Right cardiac atrium (tissue), 5 donors: ENCODE measurements around the gene FGF12. TPM values are rescaled to one million over a fixed set of nuclear protein-coding genes. Genes with fewer than 3 reads are reported as not detected.

Experiments
- ATAC-seq, 2 donors: fragments of 200-7000 bp; cut with Tn5 transposase; one replicate each; pipeline versions ENCODE4 v1.8.0 to v1.9.1; 2020; ENCODE audit warnings: moderate library complexity in 2 of 2, mild to moderate bottlenecking in 1 of 2
- DNase-seq, 3 donors: peaks; one replicate each; pipeline ENCODE4 v3.0.0-alpha.2; 2020
- H3K27ac ChIP-seq: one replicate; pipeline ENCODE4 v1.5.1; 2013; ENCODE audit warnings: mild to moderate bottlenecking, low read length, control low read depth, moderate library complexity
- H3K27me3 ChIP-seq: one replicate; pipeline ENCODE4 v1.6.1; 2013; ENCODE audit not compliant: control insufficient read depth, insufficient read depth
- H3K4me1 ChIP-seq: one replicate; pipeline ENCODE4 v1.6.1; 2013; ENCODE audit warnings: low read length; ENCODE audit not compliant: control insufficient read depth, insufficient read depth
- H3K4me3 ChIP-seq: one replicate; pipeline ENCODE4 v1.5.1; 2013; ENCODE audit warnings: low read length, control low read depth
- H3K9me3 ChIP-seq: one replicate; pipeline ENCODE4 v1.6.1; 2013; ENCODE audit warnings: low read length; ENCODE audit not compliant: control insufficient read depth
- WGBS: extraction: QIAGEN DNeasy Blood & Tissue Kit; methylation state at CpG from one replicate; pipeline ENCODE4 v1.1.7; 2013; 5-methylcytosine and 5-hydroxymethylcytosine counted together
- intact Hi-C, 4 donors: fragments of 100-400 bp; cut with DNase I; formaldehyde crosslinking; loops; one replicate each; pipeline versions ENCODE4 v1.11.0 to v1.14.0; 2022 to 2023
- polyA plus RNA-seq: library from polyadenylated mRNA; stranded (reverse); fragments of 200-250 nt; gene quantifications from one replicate; pipeline ENCODE4 v1.2.3, GENCODE V29; 2013
- total RNA-seq, 4 donors: library from RNA; stranded (reverse); fragmentation: NEBNext Ultra II Directional; extraction: Animal tissue kit (Norgen Biotek cat#: 25700); gene quantifications; one replicate each; pipeline ENCODE4 v1.2.1, GENCODE V29; 2021
- donor health status: healthy with polysubstance abuse.
- donor health status: DM: no; HTN: yes; CAD: no.
- donor health status: DM: no; HTN: no; CAD: no.
- donor health status: DM: no; HTN: yes; CAD: no; lungs with severe emphysema.
- donor health status: DM: yes; HTN: yes; CAD: no.

The FGF12 gene
- total and polyA plus RNA-seq, 5 donors, result 230 to 354 (median 332) TPM

DNA sequence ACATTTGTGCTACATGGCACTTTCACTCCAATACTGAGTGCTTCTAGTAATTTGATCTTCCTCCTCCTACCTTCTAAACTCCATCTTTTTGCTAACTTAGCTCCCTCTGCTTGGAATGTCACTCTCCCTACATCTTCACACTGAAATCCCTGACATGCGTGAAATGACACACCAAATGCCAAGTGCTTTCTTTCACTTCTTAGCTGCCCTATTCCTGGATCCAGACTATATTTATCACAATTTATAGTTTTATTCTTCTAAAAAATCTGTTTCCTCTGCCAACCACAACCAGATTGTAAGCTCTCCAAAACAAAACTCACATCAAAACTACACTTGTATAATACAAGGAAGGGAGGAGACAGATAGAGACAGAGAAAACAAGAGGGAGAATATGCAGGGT lies 387.3 kb downstream of the FGF12 start:
- intact Hi-C loops, result no loop called here
- no peak overlapping the region for H3K27ac ChIP-seq
- WGBS, result 70% methylated on average over 1 of the region's 1 CpG
- ATAC-seq (no peak), DNase-seq (no peak)
- H3K9me3 ChIP-seq, result no peaks in the 10 kb centered on the region
- H3K4me3 ChIP-seq, result no peak overlapping the region
- peaks cover 4% of the 10 kb centered on the region for H3K4me1 ChIP-seq
- H3K27me3 ChIP-seq, result no peaks in the 10 kb centered on the region

DNA sequence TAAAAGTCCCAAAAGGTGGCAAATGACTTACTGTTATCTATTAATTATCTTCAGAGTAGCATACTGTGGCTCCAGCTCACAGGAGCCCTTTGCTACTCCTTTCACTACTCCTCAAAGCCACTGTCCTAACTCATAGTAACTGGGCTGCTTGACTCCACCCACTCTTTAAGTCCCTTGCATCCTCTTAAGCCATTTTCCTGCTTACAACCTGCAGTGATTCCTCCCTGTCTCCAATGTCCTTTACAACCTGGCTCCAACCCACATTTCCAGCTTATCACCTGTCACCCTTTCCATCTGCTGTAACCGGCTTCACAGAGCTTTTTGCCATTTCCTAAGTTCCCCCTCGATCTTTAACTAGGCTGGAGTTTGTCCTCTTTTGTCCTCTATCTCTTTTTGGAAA lies 388.1 kb downstream of the FGF12 start:
- DNase-seq (no peak), ATAC-seq (peak in 1 of 2 donors; percentile 29)
- no peak overlapping the region for H3K4me3 ChIP-seq
- H3K4me1 ChIP-seq, result peaks cover 4% of the 10 kb centered on the region
- H3K9me3 ChIP-seq, result no peaks in the 10 kb centered on the region
- 44% methylated on average over 2 of the region's 2 CpGs for WGBS
- intact Hi-C loops, result no loop called here
- H3K27me3 ChIP-seq, result no peaks in the 10 kb centered on the region
- no peak overlapping the region for H3K27ac ChIP-seq

DNA sequence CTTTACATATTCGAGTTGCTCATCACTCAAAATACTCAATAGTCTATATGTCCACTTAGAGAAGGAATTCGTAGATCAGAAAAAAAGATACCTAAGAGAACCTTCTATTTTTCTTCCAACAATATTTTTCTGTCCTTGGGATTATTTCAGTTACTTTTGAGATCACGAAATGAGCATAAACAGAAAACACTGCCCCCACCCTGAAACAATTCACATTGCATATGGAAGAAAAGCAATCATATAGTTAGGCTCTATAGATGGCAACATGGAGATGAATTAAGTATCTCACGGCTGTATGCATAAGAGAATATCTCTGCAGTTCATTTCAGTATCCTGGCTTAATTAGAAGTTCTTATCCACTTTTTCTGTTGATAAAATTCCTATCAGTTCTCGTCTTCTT lies 391.1 kb downstream of the FGF12 start:
- H3K27me3 ChIP-seq, result no peaks in the 10 kb centered on the region
- H3K9me3 ChIP-seq, result no peaks in the 10 kb centered on the region
- H3K27ac ChIP-seq, result no peak overlapping the region
- H3K4me3 ChIP-seq, result no peak overlapping the region
- intact Hi-C loops, result no loop called here
- H3K4me1 ChIP-seq, result peaks cover 6% of the 10 kb centered on the region
- ATAC-seq (no peak), DNase-seq (no peak)
- 72% methylated on average over 5 of the region's 5 CpGs for WGBS

DNA sequence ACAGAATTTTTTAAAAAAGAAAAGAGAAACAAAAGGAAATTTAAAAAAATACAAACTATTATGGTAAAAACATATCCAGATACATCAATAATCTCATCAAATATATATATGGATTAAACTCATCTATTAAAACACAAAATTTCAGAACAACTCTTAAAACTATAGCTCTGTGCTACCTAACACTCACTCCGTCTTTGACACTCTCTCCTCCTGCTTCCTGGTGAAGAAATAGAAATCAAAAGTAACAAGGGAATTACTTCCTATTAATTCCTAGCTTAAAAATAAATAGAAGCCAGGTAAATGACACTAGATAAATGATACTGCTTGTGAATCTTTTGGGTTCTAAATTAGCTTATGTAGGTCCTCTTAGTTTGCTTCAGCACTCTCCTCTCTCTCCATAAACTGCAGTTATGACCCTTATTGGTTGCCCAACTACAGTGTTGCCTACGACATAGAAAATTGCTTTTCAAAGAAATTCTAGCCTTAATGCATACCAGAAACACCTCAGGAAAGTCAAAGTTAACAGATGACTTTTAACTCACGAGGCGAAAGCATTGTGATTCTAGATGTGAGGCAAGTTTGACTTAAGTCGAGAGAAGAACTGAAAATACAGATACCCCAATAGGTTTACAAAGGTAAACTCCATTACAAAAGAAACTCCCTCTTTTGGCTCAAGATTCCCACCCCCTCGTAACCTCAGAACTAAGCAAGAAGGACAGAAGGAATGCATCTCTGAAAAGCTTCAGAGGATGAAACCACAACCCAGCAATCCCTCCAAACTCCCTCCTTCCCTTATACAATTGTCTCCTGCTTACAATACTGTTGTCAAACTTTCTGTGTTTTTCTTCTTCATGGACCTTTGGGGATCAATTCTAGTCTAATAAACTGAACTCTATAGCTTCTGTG lies 394.7 kb downstream of the FGF12 start:
- Histone ChIP-seq H3K27ac (peak overlapping the region; percentile 37), H3K9me3 (no peaks in the 10 kb centered on the region), H3K4me1 (peaks cover 1% of the 10 kb centered on the region), H3K4me3 (no peak overlapping the region), H3K27me3 (no peaks in the 10 kb centered on the region)
- intact Hi-C loops, result no loop called here
- WGBS, result 73% methylated on average over 6 of the region's 6 CpGs
- no peak for DNase-seq
- no peak for ATAC-seq

DNA sequence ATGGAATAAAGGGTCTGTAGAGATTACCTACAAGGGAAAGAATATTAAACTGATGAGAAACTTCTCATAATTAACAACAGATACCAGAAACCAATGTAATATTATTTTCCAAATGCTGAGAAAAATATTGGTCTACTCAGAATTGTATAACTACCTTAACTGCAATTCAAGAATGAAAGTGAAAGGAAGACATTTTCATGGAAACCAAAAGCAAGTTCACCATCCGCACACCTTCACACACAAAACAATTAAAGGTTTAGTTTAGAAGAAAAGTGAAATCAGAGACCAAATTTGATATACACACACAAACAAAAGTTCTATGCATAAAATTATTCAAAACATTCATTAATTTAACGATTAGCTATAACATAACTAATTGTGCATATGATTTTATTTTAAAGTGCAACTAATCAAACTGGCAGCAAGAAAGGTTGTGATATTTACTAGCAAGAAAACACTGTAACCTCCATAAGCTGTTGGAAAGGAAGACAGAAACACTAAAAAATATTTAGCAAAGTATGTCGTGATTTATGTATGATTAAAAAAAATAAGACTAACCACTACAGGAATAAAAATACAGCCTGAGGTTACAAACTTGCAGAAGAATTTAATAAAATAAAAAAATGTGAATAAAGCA lies 395.5 kb downstream of the FGF12 start:
- WGBS, result 61% methylated on average over 3 of the region's 3 CpGs
- intact Hi-C loops, result no loop called here
- Histone ChIP-seq H3K27ac (no peak overlapping the region), H3K9me3 (no peaks in the 10 kb centered on the region), H3K27me3 (no peaks in the 10 kb centered on the region), H3K4me3 (peak overlapping the region; percentile 59), H3K4me1 (peaks cover 1% of the 10 kb centered on the region)
- ATAC-seq, result no peak
- DNase-seq, result no peak

DNA sequence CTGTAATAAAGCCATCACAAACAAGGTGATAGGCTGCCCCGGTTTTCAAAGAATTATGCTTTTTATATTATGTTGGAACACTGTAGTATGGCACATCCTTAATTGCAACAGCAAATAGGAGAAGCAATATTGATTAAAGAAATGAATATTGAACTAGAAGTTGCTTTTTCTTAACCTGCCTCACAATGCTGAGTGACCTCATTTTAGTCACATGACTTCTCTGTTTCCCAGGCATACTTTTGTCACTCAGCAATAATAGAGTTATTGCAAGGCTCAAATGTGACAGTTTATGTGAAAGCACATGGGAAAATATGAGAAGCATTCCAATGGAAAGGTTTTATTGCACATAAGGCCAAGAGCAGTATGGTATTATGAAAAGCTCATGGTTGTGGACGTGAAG lies 400.7 kb downstream of the FGF12 start:
- Histone ChIP-seq H3K27me3 (no peaks in the 10 kb centered on the region), H3K4me3 (no peak overlapping the region), H3K9me3 (no peaks in the 10 kb centered on the region), H3K4me1 (no peaks in the 10 kb centered on the region), H3K27ac (no peak overlapping the region)
- WGBS, result 82% methylated on average over 2 of the region's 2 CpGs
- intact Hi-C loops, result no loop called here
- DNase-seq, result no peak
- no peak for ATAC-seq

DNA sequence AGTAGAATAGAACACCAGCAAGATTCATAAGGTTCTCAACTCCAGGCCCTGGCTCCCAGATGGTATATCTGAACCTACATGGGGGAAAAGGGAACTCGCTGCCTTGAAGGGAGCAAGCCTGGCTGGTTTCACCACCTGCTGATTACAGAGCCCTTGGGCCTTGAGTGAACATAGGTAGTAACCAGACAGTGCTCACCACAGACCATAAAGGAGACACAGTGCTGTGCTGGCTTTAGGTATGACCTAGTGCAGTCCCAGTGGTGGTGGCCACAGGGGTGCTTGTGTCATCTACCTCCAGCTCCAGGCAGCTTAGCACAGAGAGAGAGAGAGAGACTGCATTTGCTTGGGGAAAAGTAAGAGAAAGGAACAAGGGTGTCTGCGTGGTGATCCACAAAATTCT lies 409.8 kb downstream of the FGF12 start:
- ATAC-seq (peak in 1 of 2 donors; percentile 29), DNase-seq (no peak)
- H3K9me3 ChIP-seq, result no peaks in the 10 kb centered on the region
- intact Hi-C loops, result no loop called here
- H3K4me1 ChIP-seq, result no peaks in the 10 kb centered on the region
- no peak overlapping the region for H3K27ac ChIP-seq
- WGBS, result 92% methylated on average over 2 of the region's 2 CpGs
- no peak overlapping the region for H3K4me3 ChIP-seq
- no peaks in the 10 kb centered on the region for H3K27me3 ChIP-seq

DNA sequence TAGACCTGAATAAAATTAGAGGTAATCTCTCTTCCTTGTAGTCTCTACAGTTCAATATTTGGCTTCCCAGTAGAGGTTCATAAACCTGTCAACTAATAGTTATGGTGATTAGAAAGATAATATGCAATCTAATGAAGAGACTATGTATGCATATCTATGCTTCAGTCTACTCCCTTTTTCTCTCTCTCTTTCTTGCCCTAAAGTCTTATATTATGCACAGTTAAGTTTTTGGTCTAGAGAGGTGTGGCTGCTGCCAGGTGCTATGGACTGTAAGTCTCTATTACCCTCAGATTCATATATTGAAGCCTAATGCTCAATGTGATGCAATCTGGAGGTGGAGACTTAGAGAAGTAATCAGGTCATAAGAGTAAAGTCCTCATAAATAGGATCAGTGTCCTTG lies 413.7 kb downstream of the FGF12 start:
- ATAC-seq (no peak), DNase-seq (no peak)
- H3K27ac ChIP-seq, result no peak overlapping the region
- H3K9me3 ChIP-seq, result no peaks in the 10 kb centered on the region
- intact Hi-C loops, result no loop called here
- H3K27me3 ChIP-seq, result no peaks in the 10 kb centered on the region
- H3K4me1 ChIP-seq, result no peaks in the 10 kb centered on the region
- H3K4me3 ChIP-seq, result no peak overlapping the region

DNA sequence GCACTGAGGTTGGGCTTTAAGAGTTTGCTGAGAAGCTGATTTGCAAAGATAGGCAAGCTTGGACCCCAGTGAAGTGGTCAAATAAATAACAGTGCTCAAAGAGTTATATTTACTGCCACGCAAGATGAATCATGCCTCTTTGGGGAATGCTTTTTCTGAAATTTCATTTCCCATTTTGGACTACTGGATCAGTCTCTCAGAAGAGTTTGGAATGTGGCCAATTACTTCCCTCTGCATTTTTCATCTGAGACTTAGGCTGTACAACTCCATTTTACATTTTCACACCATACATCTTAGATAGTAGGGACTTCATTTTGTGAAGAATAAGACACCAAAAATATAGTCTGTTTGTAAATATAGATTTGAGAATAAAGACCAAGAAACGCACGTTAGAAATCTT lies 419.7 kb downstream of the FGF12 start:
- DNase-seq (no peak), ATAC-seq (no peak)
- no peak overlapping the region for H3K4me3 ChIP-seq
- no peaks in the 10 kb centered on the region for H3K27me3 ChIP-seq
- no peaks in the 10 kb centered on the region for H3K9me3 ChIP-seq
- 70% methylated on average over 3 of the region's 3 CpGs for WGBS
- no peaks in the 10 kb centered on the region for H3K4me1 ChIP-seq
- intact Hi-C loops, result no loop called here
- no peak overlapping the region for H3K27ac ChIP-seq

DNA sequence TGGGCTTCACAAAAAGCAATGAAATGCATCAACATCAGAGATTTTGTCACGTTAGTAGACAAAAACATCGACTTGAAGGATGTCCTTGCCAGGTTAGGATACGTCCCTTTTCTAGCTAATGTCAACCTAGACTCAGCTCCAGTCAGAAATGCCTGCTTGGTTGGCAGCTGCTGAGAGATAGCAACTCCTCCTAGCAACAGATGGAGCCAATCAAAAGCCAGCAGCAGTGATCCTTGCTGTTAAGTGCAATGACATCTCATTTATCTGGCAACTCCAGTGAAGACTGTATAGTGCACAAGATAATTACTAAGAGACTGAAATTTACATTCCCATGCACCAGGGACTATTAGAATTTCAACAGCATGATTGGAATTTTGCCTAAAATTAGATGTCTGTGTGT lies 424.1 kb downstream of the FGF12 start:
- intact Hi-C loops, result no loop called here
- no peak overlapping the region for H3K4me3 ChIP-seq
- 28% methylated on average over 3 of the region's 3 CpGs for WGBS
- no peaks in the 10 kb centered on the region for H3K9me3 ChIP-seq
- no peak overlapping the region for H3K27ac ChIP-seq
- H3K27me3 ChIP-seq, result no peaks in the 10 kb centered on the region
- DNase-seq, result peak in 1 of 3 donors; percentile 30
- ATAC-seq, result peak in 1 of 2 donors; percentile 54
- peaks cover 1% of the 10 kb centered on the region for H3K4me1 ChIP-seq

DNA sequence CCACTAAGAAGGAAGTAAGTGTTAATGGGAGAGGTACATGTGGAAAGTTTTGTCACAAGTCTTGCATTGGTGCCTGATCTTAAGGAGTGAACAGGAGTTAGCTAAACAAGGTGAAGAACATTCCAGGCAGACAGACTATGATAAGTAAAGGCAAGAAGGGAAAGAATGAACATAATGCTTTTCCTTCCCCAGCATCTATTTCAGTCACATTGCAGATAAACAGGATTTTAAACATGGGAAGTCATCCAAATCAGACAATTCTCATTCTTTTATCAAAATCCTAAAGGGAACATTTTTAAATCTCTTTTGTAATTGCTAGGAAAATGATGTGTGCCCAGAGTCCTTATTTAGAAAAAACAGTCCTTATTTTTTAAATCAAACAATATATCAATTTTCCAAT lies 424.6 kb downstream of the FGF12 start:
- Histone ChIP-seq H3K27ac (no peak overlapping the region), H3K9me3 (no peaks in the 10 kb centered on the region), H3K4me3 (no peak overlapping the region), H3K4me1 (peaks cover 1% of the 10 kb centered on the region), H3K27me3 (no peaks in the 10 kb centered on the region)
- intact Hi-C loops, result no loop called here
- DNase-seq (no peak), ATAC-seq (no peak)
